Measurements from ENCODE around the gene COLGALT1.
A peak's percentile ranks its signal among the peaks of the same experiment; 100 is the strongest.

Gene COLGALT1

DNA sequence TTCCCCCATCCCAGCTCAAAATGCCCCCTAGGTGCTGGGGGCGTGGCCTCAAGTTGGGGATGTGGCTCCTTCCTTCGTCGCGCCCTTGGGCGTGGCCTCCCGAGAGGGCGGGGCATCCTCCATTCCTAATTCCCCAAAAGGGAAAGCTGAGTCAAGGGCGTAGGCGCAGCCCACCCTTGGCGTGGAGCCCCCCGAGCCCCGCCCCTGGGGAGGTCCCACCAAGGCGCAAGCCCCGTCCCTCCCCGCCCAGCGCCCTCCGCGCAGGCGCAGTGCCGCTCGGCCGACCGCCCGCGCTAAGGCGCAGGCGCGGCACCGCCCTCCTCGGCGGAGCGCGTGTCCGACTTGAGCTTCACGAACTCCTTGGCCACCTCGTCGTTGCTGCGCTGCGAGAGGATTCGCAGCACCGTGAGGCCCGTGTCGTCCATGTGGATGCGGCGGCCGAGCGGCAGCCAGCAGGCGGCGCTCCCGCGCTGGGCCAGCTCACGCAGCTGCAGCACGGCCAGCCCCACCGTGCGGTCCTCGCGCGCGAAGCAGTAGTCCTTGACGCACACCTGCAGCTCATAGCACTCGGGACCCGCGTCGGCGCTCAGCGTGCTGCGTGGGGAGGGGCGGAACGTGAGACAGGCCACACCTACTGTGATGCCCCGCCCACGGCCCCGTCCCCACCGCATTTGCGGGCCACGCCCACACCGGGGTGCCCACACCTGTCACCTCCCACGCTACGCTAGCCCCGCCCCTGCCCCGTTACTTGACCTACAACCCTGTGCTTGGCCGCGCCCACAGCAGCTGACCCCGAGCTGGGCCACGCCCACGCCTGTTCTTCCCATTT is 50.5 kb downstream of the COLGALT1 start:
- no peaks in the 10 kb centered on the region for H3K27me3 ChIP-seq (ENCODE audit: control insufficient read depth, insufficient read depth, low read length, poor library complexity, severe bottlenecking)
- no peaks in the 10 kb centered on the region for H3K9me3 ChIP-seq (ENCODE audit: control insufficient read depth, low read length)
- H3K36me3 ChIP-seq (ENCODE audit: control insufficient read depth, insufficient read depth, low read length), result no peaks in the 10 kb centered on the region
- peak overlapping the region; percentile 80 for H3K27ac ChIP-seq (ENCODE audit: insufficient read depth, low read depth, low read length, poor library complexity, severe bottlenecking)
- peak overlapping the region; percentile 43 for H3K4me3 ChIP-seq (ENCODE audit: insufficient read depth, low read depth, low read length)
- no peaks in the 10 kb centered on the region for H3K4me1 ChIP-seq (ENCODE audit: control insufficient read depth, insufficient read depth, low read length)
- WGBS, 2 experiments, result 16 to 21% methylated on average over 85 of the region's 85 CpGs

DNA sequence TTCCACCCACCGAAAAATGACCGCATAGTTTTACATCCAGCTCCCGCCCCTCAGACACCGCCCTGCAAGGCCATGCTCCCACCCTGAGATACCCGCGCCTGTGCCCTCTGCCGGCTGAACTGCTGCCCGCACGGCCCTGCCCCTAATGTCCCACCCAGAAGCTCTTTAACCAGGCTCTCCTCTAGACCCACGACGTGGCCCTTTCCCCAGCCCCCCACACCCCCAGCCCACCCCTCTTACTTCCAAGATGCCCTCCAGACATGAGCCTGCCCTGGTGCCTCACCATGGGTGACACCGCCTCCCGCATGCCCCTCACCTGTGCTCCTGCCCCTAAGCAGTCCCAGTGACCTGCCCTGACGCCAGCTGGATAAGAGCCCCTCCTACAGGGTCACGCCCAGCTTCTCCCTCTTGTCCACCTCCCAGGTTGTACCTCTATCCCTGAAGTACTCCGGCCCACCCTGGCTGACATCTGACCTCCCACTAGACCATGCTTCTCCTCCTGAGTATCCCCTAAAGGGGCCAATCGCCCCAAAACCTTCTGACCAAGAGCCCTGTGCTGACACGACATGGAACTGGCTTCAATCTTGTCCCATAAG is 51.2 kb downstream of the COLGALT1 start:
- Histone ChIP-seq H3K27ac (ENCODE audit: insufficient read depth, low read depth, low read length, poor library complexity, severe bottlenecking) (no peak overlapping the region), H3K36me3 (ENCODE audit: control insufficient read depth, insufficient read depth, low read length) (no peaks in the 10 kb centered on the region), H3K4me3 (ENCODE audit: insufficient read depth, low read depth, low read length) (peak overlapping the region; percentile 43), H3K27me3 (ENCODE audit: control insufficient read depth, insufficient read depth, low read length, poor library complexity, severe bottlenecking) (no peaks in the 10 kb centered on the region), H3K4me1 (ENCODE audit: control insufficient read depth, insufficient read depth, low read length) (no peaks in the 10 kb centered on the region), H3K9me3 (ENCODE audit: control insufficient read depth, low read length) (no peaks in the 10 kb centered on the region)
- WGBS, 2 experiments, result 46 to 50% methylated on average over 18 of the region's 18 CpGs

DNA sequence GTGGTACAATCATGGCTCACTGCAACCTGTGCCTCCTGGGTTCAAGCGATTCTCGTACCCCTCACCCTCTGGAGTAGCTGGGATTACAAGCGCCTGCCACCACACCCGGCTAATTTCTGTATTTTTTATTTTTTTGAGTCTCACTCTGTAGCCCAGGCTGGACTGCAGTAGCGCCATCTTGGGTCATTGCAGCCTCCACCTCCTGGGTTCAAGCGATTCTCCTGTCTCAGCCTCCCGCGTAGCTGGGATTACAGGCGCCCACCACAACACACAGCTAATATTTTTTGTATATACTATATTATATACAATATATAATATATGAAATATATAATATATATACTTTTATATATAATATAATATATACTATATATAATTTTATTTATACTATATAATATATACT is 52.5 kb downstream of the COLGALT1 start:
- no peaks in the 10 kb centered on the region for H3K4me1 ChIP-seq (ENCODE audit: control insufficient read depth, insufficient read depth, low read length)
- H3K27ac ChIP-seq (ENCODE audit: insufficient read depth, low read depth, low read length, poor library complexity, severe bottlenecking), result no peak overlapping the region
- no peaks in the 10 kb centered on the region for H3K36me3 ChIP-seq (ENCODE audit: control insufficient read depth, insufficient read depth, low read length)
- no peak overlapping the region for H3K4me3 ChIP-seq (ENCODE audit: insufficient read depth, low read depth, low read length)
- H3K9me3 ChIP-seq (ENCODE audit: control insufficient read depth, low read length), result no peaks in the 10 kb centered on the region
- WGBS, 2 experiments, result 92 to 95% methylated on average over 6 to 7 of the region's 9 CpGs
- H3K27me3 ChIP-seq (ENCODE audit: control insufficient read depth, insufficient read depth, low read length, poor library complexity, severe bottlenecking), result no peaks in the 10 kb centered on the region

DNA sequence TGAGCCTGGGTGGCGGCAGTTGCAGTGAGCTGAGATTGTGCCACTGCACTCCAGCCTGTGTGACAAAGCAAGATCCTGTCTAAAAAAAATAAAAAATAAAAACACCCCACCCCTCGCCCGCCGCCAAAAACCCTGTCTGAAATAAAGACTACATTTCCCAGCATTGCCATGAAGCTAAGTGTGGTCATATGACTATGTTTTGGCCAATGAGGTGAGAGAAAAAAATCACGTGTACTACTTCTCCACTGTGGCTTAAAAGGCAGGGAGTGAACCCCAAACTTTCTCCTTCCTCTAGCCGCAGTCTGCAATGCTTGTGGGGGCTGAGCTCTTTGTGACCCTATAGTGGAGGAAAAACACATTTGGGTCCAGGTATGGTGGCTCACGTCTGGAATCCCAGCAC is 54.9 kb downstream of the COLGALT1 start:
- H3K27ac ChIP-seq (ENCODE audit: insufficient read depth, low read depth, low read length, poor library complexity, severe bottlenecking), result no peak overlapping the region
- H3K27me3 ChIP-seq (ENCODE audit: control insufficient read depth, insufficient read depth, low read length, poor library complexity, severe bottlenecking), result no peaks in the 10 kb centered on the region
- H3K4me3 ChIP-seq (ENCODE audit: insufficient read depth, low read depth, low read length), result no peak overlapping the region
- 90 to 91% methylated on average over 7 of the region's 7 CpGs for WGBS, 2 experiments
- H3K36me3 ChIP-seq (ENCODE audit: control insufficient read depth, insufficient read depth, low read length), result no peaks in the 10 kb centered on the region
- H3K9me3 ChIP-seq (ENCODE audit: control insufficient read depth, low read length), result no peaks in the 10 kb centered on the region
- no peaks in the 10 kb centered on the region for H3K4me1 ChIP-seq (ENCODE audit: control insufficient read depth, insufficient read depth, low read length)

DNA sequence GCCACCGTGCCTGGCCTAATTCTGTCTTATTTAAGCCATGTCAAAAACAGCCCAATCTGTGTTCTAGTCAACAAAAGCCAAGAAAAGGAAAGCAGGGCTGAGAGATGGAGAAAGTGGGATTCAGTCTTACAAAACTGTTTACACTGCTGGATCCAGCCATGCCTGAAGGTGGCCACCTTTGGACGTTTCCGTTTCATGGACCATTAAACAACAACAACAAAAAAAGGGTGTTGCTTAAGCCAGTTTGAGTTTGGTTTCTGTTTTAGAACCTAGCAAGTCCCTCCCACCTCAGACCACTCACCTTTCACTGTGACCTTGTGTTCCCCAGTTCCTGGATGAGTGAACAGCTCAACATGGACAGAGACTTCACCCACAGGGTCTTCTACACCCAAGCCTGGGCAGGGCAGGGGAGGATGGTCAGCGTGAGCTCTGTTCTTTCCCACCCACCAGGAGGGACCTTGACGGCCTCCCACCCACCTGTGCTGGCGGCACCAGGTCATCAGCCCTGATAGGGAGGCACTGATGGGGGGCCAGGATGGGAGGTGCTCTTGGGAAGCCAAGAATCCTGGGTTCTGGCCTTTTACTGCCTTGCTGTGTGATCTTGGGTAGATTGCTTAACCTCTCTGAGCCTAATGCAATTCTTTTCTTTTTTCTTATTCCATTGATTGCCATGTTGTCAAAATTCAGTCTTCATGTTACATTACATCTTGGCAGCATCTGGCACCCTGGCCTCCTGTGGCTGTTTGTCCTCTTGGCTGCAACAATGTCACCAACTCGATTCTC is 56.2 kb downstream of the COLGALT1 start:
- Histone ChIP-seq H3K27ac (ENCODE audit: insufficient read depth, low read depth, low read length, poor library complexity, severe bottlenecking) (no peak overlapping the region), H3K27me3 (ENCODE audit: control insufficient read depth, insufficient read depth, low read length, poor library complexity, severe bottlenecking) (no peaks in the 10 kb centered on the region), H3K36me3 (ENCODE audit: control insufficient read depth, insufficient read depth, low read length) (no peaks in the 10 kb centered on the region), H3K9me3 (ENCODE audit: control insufficient read depth, low read length) (no peaks in the 10 kb centered on the region), H3K4me1 (ENCODE audit: control insufficient read depth, insufficient read depth, low read length) (peaks cover 7% of the 10 kb centered on the region), H3K4me3 (ENCODE audit: insufficient read depth, low read depth, low read length) (no peak overlapping the region)
- 86 to 87% methylated on average over 7 of the region's 7 CpGs for WGBS, 2 experiments

DNA sequence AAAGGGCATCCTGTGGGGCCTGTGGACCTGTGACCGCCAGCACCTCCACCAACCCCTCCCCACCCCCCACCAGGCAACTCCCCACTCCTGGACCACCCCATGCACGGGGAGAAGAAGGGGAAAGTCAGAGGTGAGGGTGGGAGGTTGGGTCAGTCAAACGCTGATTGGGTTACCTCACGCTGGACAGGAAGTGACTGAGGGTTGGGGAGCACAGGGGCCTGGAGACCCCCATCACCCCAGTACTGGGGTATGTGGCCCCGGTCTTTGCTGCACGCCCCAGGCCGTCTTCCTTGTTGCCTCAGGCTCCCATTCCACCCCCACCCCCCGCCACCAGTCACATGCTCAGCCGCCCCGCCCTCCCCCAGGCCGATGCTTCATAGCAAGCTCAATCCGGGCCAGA is 59.0 kb downstream of the COLGALT1 start:
- peaks cover 9% of the 10 kb centered on the region for H3K4me1 ChIP-seq (ENCODE audit: control insufficient read depth, insufficient read depth, low read length)
- no peak overlapping the region for H3K27ac ChIP-seq (ENCODE audit: insufficient read depth, low read depth, low read length, poor library complexity, severe bottlenecking)
- 94 to 95% methylated on average over 10 to 12 of the region's 12 CpGs for WGBS, 2 experiments
- no peak overlapping the region for H3K4me3 ChIP-seq (ENCODE audit: insufficient read depth, low read depth, low read length)
- no peaks in the 10 kb centered on the region for H3K9me3 ChIP-seq (ENCODE audit: control insufficient read depth, low read length)
- no peaks in the 10 kb centered on the region for H3K27me3 ChIP-seq (ENCODE audit: control insufficient read depth, insufficient read depth, low read length, poor library complexity, severe bottlenecking)
- no peaks in the 10 kb centered on the region for H3K36me3 ChIP-seq (ENCODE audit: control insufficient read depth, insufficient read depth, low read length)

DNA sequence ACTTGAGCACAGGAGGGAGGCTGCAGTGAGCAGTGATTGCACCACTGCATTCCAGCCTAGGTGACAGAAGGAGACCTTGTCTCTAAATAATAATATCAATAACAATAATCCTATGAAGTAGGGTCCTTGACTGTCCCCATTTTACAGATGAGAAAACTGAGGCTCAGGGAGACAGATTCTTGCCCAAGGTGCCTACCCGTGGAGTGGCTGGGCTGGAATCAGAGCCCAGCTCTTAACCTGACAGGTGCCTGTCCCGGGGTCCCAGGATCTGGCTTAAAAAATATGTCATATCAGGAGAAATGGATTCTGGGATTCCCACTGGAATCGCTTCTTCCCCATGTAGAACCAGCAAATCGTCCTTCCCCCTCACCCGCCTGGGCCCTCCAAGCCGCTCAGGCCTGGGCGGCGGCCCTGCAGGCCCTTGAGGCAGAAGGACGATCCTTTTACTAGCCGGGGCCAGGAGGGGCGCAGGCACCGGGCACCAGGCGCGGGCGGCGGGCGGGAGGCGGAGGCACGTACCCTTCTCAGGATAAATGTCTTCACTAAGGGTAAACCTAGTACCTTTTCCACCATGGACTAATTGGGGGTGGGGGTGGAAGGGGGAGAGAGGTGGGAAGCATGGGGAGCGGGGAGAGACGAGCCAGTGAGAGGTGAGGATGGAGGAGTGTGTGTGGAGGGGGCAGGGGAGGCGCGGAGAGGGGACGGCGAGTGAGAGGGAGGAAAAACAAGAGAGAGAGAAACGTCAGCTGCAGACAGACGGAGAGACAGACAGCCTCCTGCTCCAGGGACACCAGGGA is 60.6 kb downstream of the COLGALT1 start:
- no peaks in the 10 kb centered on the region for H3K36me3 ChIP-seq (ENCODE audit: control insufficient read depth, insufficient read depth, low read length)
- H3K4me1 ChIP-seq (ENCODE audit: control insufficient read depth, insufficient read depth, low read length), result peaks cover 9% of the 10 kb centered on the region
- no peak overlapping the region for H3K4me3 ChIP-seq (ENCODE audit: insufficient read depth, low read depth, low read length)
- H3K9me3 ChIP-seq (ENCODE audit: control insufficient read depth, low read length), result no peaks in the 10 kb centered on the region
- H3K27me3 ChIP-seq (ENCODE audit: control insufficient read depth, insufficient read depth, low read length, poor library complexity, severe bottlenecking), result no peaks in the 10 kb centered on the region
- 63 to 64% methylated on average over 27 of the region's 27 CpGs for WGBS, 2 experiments
- no peak overlapping the region for H3K27ac ChIP-seq (ENCODE audit: insufficient read depth, low read depth, low read length, poor library complexity, severe bottlenecking)

DNA sequence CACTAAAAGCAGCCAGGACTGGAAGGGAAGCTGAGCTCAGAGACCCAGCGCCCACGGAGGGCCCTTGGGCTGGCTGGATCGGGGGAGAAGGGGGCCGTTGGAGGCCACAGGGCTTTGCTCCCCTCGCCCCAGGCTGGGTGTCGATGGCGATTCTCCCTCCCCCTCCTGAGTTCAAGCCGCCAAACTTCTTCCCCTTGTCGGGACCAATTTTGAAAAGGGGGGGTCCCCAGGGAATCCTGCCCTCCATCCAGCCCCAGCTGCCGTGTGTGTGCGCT is 61.2 kb downstream of the COLGALT1 start:
- Histone ChIP-seq H3K4me1 (ENCODE audit: control insufficient read depth, insufficient read depth, low read length) (peaks cover 9% of the 10 kb centered on the region), H3K4me3 (ENCODE audit: insufficient read depth, low read depth, low read length) (no peak overlapping the region), H3K27me3 (ENCODE audit: control insufficient read depth, insufficient read depth, low read length, poor library complexity, severe bottlenecking) (no peaks in the 10 kb centered on the region), H3K27ac (ENCODE audit: insufficient read depth, low read depth, low read length, poor library complexity, severe bottlenecking) (no peak overlapping the region), H3K9me3 (ENCODE audit: control insufficient read depth, low read length) (no peaks in the 10 kb centered on the region), H3K36me3 (ENCODE audit: control insufficient read depth, insufficient read depth, low read length) (no peaks in the 10 kb centered on the region)
- WGBS, 2 experiments, result 56 to 68% methylated on average over 9 to 11 of the region's 11 CpGs

DNA sequence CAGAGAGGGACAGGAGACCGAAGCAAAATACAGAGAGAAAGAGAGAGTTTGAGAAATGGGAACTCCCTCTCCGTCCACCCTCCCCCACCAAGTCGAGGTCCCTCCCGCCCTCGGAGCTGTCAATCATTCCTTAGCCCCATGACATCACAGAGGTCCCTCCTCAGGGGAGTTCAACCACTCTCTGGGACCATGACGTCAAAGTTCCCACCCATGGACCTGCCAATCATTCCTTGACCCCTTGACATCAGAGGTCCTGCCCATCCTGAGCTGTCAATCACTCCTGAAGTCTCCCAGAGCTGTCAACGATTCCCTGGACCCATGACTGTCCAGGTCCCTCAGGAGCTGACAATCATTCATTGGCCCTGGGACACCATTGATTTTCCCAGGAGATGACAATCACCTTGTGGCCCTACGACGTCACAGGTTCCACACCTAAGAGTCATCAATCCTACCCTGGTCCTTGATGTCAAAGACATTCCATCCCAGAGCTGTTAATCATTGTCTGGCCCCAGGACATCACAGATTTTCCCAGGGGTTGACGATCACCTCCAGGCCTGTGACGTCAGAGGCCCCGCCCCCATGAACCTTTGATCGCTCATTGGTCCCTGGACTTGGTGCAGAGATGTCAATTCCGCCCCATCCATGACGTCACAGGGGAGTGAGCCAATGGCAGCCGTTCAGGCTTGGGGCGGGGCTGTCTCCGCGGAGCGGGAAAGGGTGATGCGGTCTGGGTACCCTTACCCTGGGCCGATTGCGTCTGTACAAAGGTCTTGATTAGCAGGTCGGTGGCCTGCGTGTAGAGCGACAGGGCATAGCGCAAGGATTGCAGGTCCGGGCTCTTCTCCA is 61.7 kb downstream of the COLGALT1 start:
- no peaks in the 10 kb centered on the region for H3K27me3 ChIP-seq (ENCODE audit: control insufficient read depth, insufficient read depth, low read length, poor library complexity, severe bottlenecking)
- H3K9me3 ChIP-seq (ENCODE audit: control insufficient read depth, low read length), result no peaks in the 10 kb centered on the region
- peaks cover 9% of the 10 kb centered on the region for H3K4me1 ChIP-seq (ENCODE audit: control insufficient read depth, insufficient read depth, low read length)
- no peak overlapping the region for H3K4me3 ChIP-seq (ENCODE audit: insufficient read depth, low read depth, low read length)
- no peak overlapping the region for H3K27ac ChIP-seq (ENCODE audit: insufficient read depth, low read depth, low read length, poor library complexity, severe bottlenecking)
- H3K36me3 ChIP-seq (ENCODE audit: control insufficient read depth, insufficient read depth, low read length), result no peaks in the 10 kb centered on the region
- 82 to 84% methylated on average over 28 of the region's 28 CpGs for WGBS, 2 experiments
